ENCODE measurements around the gene PAK6.

PAK6 gene

GRCh38 chr15:40241269-40242212 lies 2.7 kb downstream of the PAK6 start:
- no peak for DNase-seq (ENCODE audit: low read depth in 3 of 3)

DNA sequence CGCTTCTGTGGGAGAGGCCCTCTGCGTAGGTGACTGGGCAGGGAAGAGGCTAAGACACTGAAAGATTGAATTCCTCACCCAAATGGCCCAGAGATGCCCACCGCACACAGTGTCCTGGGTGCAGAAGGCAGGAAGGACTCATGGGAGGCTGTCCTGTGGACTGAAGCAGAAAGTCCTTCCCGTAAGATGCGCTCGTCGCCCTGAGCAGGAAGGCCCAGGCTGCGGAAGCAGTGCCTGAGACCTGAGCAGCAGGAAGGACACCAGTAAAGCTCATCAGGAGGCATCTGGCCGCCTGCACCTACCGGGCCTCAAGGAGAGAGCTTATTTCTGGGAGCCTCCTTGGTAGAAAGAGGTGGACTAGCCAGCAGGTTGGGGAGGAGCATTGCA lies 3.3 kb downstream of the PAK6 start:
- no peak for DNase-seq (ENCODE audit: low read depth in 3 of 3)

- DNase-seq (ENCODE audit: low read depth in 3 of 3) = no peak
Observed at GRCh38 chr15:40242601-40243000, 3.7 kb downstream of the PAK6 start.

- no peak for DNase-seq (ENCODE audit: low read depth in 3 of 3)
Observed at GRCh38 chr15:40243126-40243810, 4.4 kb downstream of the PAK6 start.

DNA sequence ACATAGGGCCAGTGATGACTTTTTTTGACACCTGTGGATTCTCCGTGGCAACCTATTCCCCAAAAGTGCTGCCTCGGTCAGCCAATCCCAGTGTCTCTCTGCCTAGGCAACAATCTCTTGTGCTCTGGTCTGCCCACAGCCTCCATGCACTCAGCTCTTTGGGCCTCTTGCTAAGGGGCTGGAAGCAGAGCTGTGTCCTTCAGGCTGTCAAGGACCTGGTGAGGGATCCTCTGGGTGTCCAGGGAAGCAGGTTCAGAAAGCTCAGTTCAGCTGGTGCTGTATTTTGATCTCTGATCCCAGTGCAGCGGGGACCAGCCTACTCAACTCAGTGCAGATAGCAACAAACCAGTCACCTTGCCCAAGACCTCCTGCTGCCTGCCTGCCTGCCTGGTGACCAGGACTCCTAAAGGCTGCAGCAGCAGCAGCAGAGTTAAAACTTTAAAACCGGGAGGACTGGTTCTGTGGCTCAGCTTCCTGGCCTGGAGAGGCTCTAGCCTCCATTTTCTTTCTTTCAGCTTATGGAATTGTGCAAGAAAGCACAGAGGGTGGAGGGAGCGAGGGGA lies 6.2 kb downstream of the PAK6 start:
- DNase-seq (ENCODE audit: low read depth in 3 of 3) = no peak

GRCh38 chr15:40245666-40246450 lies 7.0 kb downstream of the PAK6 start:
- DNase-seq (ENCODE audit: low read depth in 3 of 3) = no peak

DNA sequence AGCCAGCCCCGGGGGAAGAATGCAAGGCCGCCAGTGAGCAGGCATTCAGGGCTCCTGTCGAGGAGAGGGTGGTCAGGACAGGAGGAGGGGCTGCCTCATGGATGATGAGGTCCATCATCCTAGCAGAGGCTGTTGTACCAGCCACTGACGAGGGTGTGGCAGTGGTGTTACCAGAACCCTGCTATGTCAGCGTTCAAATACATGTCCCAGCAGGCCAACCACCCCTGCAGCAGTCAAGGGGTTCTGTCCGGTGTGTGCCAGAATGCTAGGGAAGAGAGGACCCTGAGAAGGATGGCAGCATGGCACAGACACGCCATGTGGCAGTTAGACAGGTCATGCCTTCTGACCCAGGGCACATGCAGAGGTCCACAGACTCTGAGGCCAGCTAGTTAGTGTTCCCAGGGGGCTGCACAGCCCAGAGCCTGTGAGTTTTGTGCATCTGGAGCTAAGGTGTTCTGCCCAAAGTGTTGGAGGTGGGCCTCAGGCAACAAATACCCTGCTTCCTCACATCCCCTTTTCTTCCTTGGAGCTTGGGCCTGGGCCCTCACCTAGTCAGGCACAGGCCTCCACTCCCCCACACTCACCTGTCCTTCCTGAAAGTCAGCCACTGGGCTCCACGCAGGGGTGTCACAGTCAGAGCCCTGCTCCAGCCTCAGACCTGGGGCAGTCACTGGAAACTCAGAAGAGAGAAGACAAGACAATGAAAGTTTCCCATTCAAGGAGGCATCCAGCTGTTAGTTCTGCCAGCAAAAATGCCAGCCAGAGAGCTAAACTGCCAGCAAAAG lies 7.8 kb downstream of the PAK6 start:
- no peak for DNase-seq (ENCODE audit: low read depth in 3 of 3)

DNA sequence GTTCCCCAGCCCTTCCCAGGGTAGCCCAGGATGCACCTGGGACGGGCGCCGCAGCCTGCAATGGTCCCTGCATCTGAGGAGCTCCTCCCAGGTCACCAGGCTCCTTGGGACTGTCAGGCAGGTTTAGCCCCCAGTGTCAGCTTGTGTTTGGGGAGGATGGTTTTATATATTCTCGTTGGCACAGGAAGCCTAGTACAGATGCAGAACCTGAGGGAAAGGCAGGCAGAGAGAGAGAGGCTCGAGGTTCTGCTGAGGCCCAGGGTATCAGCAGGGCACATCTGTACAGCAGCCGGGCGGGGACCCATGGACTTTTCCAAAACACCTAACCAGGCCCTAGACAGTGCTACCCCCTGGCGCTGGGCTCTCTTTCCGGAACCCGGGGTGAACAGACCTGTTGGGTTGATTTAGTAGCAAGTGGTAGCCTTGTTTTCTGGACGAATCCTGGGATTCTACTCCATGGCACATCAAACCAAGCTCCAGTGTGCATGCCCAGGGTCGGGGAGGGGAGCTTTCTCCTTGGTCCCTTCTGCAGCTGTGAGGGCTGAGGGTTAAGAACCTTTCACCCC lies 8.6 kb downstream of the PAK6 start:
- no peak for DNase-seq (ENCODE audit: low read depth in 3 of 3)

DNA sequence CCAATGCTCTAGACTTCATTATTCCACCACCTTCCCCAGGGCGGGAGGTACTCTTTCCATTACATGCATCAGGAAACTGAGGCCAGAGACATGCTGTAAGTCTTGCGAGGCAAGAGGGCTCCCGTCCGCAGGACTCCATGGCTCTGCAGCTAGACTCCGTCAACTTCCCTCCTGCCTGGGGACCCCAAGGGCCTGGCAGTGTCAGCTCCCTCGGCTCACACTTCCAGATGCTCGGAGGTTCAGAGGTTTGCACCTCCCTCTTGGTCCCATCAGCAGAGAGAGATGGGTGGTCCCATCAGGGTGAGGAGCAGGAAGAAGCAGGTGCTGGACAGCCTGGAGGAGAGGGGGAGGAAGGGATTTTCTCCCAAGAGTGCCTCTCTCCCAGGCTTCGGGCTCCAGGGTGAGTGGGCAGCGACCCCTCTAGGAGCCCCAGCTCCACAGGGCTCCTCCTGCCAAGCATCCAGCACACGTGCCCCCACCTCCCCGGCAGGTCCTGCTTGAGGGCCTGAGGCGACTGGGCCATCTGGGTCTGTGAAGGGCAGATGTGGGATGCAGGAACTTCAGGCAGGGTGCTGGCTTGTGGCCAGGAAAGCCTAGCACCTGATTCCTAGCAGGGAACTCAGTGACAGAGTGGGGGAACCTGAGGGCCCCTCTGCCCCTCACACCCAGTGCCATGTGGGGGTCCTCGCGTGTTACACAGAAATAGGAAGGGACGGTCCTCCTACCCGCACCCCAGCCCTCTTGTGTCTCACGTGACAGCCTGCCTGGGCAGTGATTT lies 9.3 kb downstream of the PAK6 start:
- DNase-seq (ENCODE audit: low read depth in 3 of 3) = no peak

- DNase-seq (ENCODE audit: low read depth in 3 of 3) = no peak
Observed at GRCh38 chr15:40249477-40250303, 10.8 kb downstream of the PAK6 start.

- no peak for DNase-seq (ENCODE audit: low read depth in 3 of 3)
Observed at GRCh38 chr15:40250304-40250656, 11.4 kb downstream of the PAK6 start.

- no peak for DNase-seq (ENCODE audit: low read depth in 3 of 3)
Observed at GRCh38 chr15:40250771-40251483, 12.1 kb downstream of the PAK6 start.

DNA sequence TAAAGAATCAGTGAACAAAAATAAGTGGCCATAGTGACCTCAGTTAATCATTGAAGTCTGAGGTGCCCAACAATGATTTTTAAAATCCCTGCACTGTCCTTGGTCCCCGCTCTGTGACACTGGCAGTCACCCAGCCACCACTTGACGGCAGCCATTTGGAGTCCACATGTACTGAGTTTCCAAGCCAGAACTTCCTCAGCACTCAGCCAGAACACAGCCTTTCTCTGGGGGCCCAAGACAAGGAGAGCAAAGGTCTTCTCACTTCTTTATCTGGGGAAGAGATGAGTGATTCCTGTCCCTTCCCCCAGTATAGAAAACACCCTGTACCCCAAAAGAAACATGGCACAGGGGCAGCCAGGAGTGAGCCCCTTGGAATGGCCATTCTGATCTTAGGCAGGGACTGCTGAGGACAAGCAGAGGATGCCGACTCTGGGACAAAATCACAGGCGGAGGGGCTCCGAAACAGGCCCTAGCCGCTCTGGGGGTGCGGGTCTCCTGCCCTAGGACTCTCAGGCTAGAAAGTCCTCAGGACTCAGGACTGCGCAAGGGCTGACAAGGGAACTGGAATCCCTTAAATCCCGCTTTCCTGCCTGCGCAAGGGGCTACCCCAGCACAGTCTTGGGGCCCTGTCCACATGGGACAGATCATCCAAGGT lies 12.8 kb downstream of the PAK6 start:
- DNase-seq (ENCODE audit: low read depth in 3 of 3) = no peak

DNA sequence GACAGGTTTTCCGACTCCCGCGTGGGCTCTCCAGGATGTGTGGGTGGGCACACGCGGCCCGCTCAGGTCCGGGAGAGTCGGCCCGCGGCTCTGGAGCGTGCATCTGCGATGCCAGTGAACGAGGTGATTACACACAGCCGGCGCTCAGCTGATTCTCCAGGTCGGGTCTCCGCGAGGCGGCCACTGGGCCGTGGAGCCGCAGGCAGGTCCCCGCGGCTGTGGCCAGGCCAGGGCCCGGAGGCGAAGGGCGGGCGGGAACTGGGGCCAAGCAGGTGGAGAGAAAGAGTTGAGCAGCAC lies 13.2 kb downstream of the PAK6 start:
- DNase-seq (ENCODE audit: low read depth in 3 of 3) = no peak

GRCh38 chr15:40252438-40253166 lies 13.7 kb downstream of the PAK6 start:
- no peak for DNase-seq (ENCODE audit: low read depth in 3 of 3)

GRCh38 chr15:40253167-40253790 lies 14.4 kb downstream of the PAK6 start:
- no peak for DNase-seq (ENCODE audit: low read depth in 3 of 3)

GRCh38 chr15:40254452-40254851 lies 15.6 kb downstream of the PAK6 start:
- no peak for DNase-seq (ENCODE audit: low read depth in 3 of 3)
